Aorta (tissue), 5 donors: ENCODE data around the gene RHBDD3. TPM values are rescaled to one million over a fixed set of nuclear protein-coding genes. Genes with fewer than 3 reads are reported as not detected.
"Not testable (repeated sequence)": the region's sequence is repeated elsewhere in the genome, so short reads cannot be mapped to it uniquely, and the experiment has no call there.

Experiments used
- ATAC-seq: fragments of 200-7000 bp; cut with Tn5 transposase; one replicate; pipeline ENCODE4 v1.9.1; 2022; ENCODE audit warnings: moderate library complexity; ENCODE audit not compliant: low FRiP score
- DNase-seq, 2 donors: peaks; one replicate each; pipeline ENCODE4 v3.0.0-alpha.2; 2020
- H3K27ac ChIP-seq, 2 donors: one replicate each; pipeline ENCODE4 v1.5.1; 2013; ENCODE audit warnings: low read length in 2 of 2, mild to moderate bottlenecking in 2 of 2, moderate library complexity in 2 of 2, control low read depth in 1 of 2, inconsistent platforms in 1 of 2, low read depth in 1 of 2
- H3K27me3 ChIP-seq, 2 donors: one replicate each; pipeline ENCODE4 v1.6.1; 2013; ENCODE audit warnings: control low read depth in 1 of 2, low read length in 1 of 2, mild to moderate bottlenecking in 1 of 2, moderate library complexity in 1 of 2; ENCODE audit not compliant: insufficient read depth in 2 of 2, control insufficient read depth in 1 of 2
- H3K36me3 ChIP-seq, 2 donors: one replicate each; pipeline ENCODE4 v1.6.1; 2013; ENCODE audit warnings: control low read depth in 1 of 2, low read length in 1 of 2, mild to moderate bottlenecking in 1 of 2; ENCODE audit not compliant: insufficient read depth in 2 of 2, control insufficient read depth in 1 of 2
- H3K4me1 ChIP-seq, 2 donors: one replicate each; pipeline ENCODE4 v1.6.1; 2013; ENCODE audit warnings: low read length in 2 of 2, control low read depth in 1 of 2, mild to moderate bottlenecking in 1 of 2, moderate library complexity in 1 of 2; ENCODE audit not compliant: insufficient read depth in 2 of 2, control insufficient read depth in 1 of 2
- H3K4me3 ChIP-seq, 2 donors: one replicate each; pipeline ENCODE4 v1.5.1; 2013; ENCODE audit warnings: low read length in 2 of 2, control low read depth in 1 of 2, mild to moderate bottlenecking in 1 of 2
- H3K9me3 ChIP-seq: one replicate; pipeline ENCODE4 v1.6.1; 2013; ENCODE audit warnings: mild to moderate bottlenecking, low read length; ENCODE audit not compliant: control insufficient read depth
- WGBS, 2 donors: extraction: QIAGEN DNeasy Blood & Tissue Kit; methylation state at CpG; one replicate each; pipeline ENCODE4 v1.1.7; 2013; 5-methylcytosine and 5-hydroxymethylcytosine counted together
- intact Hi-C, 2 donors: fragments of 100-400 bp; cut with DNase I; formaldehyde crosslinking; loops; one replicate each; pipeline versions ENCODE4 v1.14.2 to v1.15.0; 2022
- polyA plus RNA-seq, 2 donors: library from polyadenylated mRNA; stranded (reverse); fragments of 200-250 nt; gene quantifications; one replicate each; pipeline ENCODE4 v1.2.3, GENCODE V29; 2013
- total RNA-seq, 2 donors: library from RNA; stranded (reverse); fragmentation: NEBNext Ultra II Directional; extraction: Animal tissue kit (Norgen Biotek cat#: 25700); gene quantifications; one replicate each; pipeline ENCODE4 v1.2.1, GENCODE V29; 2021
- donor health status: healthy with polysubstance abuse.
- donor health status: Bipolar disorder and iron deficiency.
- donor health status: DM: no; HTN: no; CAD: no.
- donor health status: DM: no; HTN: no; CAD: no.
- donor health status: DM: yes; HTN: yes; CAD: no.

RHBDD3 gene
- total and polyA plus RNA-seq, 4 donors: 5.5 to 19.4 (median 13.2) TPM

- intact Hi-C loops: no loop called here
- Histone ChIP-seq H3K27ac (no peak overlapping the region), H3K36me3 (no peaks in the 10 kb centered on the region), H3K9me3 (no peaks in the 10 kb centered on the region), H3K27me3 (no peaks in the 10 kb centered on the region), H3K4me1 (no peaks in the 10 kb centered on the region), H3K4me3 (no peak overlapping the region)
- ATAC-seq (peak; percentile 16), DNase-seq (peak in 1 of 2 donors; percentile 32)
- 92 to 93% methylated on average over 19 of the region's 19 CpGs for WGBS, 2 donors
These were observed 36.6 kb downstream of the RHBDD3 start for GRCh38 chr22:29230972-29231875.

GRCh38 chr22:29226351-29226981 lies 41.3 kb downstream of the RHBDD3 start:
- WGBS, 2 donors: 93 to 96% methylated on average over 11 of the region's 11 CpGs
- Histone ChIP-seq H3K27me3 (no peaks in the 10 kb centered on the region), H3K27ac (no peak overlapping the region), H3K4me1 (no peaks in the 10 kb centered on the region), H3K36me3 (no peaks in the 10 kb centered on the region), H3K9me3 (no peaks in the 10 kb centered on the region), H3K4me3 (no peak overlapping the region)
- ATAC-seq (no peak), DNase-seq (peak in 1 of 2 donors; percentile 47)
- intact Hi-C loops: no loop called here

- no peaks in the 10 kb centered on the region for H3K9me3 ChIP-seq
- H3K4me1 ChIP-seq: no peaks in the 10 kb centered on the region
- 32 to 35% methylated on average over 16 of the region's 16 CpGs for WGBS, 2 donors
- H3K27ac ChIP-seq: no peak overlapping the region
- H3K4me3 ChIP-seq: no peak overlapping the region
- no peaks in the 10 kb centered on the region for H3K27me3 ChIP-seq
- ATAC-seq (peak; percentile 58), DNase-seq (peak; percentile 83)
- H3K36me3 ChIP-seq: no peaks in the 10 kb centered on the region
- intact Hi-C loops: no loop called here
These were observed 42.2 kb downstream of the RHBDD3 start for GRCh38 chr22:29225422-29226090.

- Histone ChIP-seq H3K9me3 (no peaks in the 10 kb centered on the region), H3K27ac (no peak overlapping the region), H3K36me3 (no peaks in the 10 kb centered on the region), H3K4me3 (no peak overlapping the region), H3K27me3 (no peaks in the 10 kb centered on the region), H3K4me1 (no peaks in the 10 kb centered on the region)
- 94 to 95% methylated on average over 7 of the region's 7 CpGs for WGBS, 2 donors
- intact Hi-C loops: no loop called here
- DNase-seq: peak in 1 of 2 donors; percentile 37
- no peak for ATAC-seq
These were observed 42.8 kb downstream of the RHBDD3 start for GRCh38 chr22:29224859-29225410.

- ATAC-seq (peak; percentile 31), DNase-seq (peak in 1 of 2 donors; percentile 62)
- intact Hi-C loops: no loop called here
- no peak overlapping the region for H3K27ac ChIP-seq
- H3K27me3 ChIP-seq: no peaks in the 10 kb centered on the region
- H3K4me1 ChIP-seq: no peaks in the 10 kb centered on the region
- WGBS, 2 donors: 24 to 27% methylated on average over 18 to 19 of the region's 19 CpGs
- no peaks in the 10 kb centered on the region for H3K9me3 ChIP-seq
- H3K36me3 ChIP-seq: no peaks in the 10 kb centered on the region
- no peak overlapping the region for H3K4me3 ChIP-seq
These were observed 43.5 kb downstream of the RHBDD3 start for GRCh38 chr22:29224121-29224858.

GRCh38 chr22:29219881-29220670 lies 47.7 kb downstream of the RHBDD3 start:
- no peak overlapping the region for H3K27ac ChIP-seq
- no peaks in the 10 kb centered on the region for H3K36me3 ChIP-seq
- no peak overlapping the region for H3K4me3 ChIP-seq
- H3K27me3 ChIP-seq: no peaks in the 10 kb centered on the region
- no peaks in the 10 kb centered on the region for H3K4me1 ChIP-seq
- 64 to 69% methylated on average over 14 of the region's 14 CpGs for WGBS, 2 donors
- intact Hi-C loops: no loop called here
- no peaks in the 10 kb centered on the region for H3K9me3 ChIP-seq
- DNase-seq: peak in 1 of 2 donors; percentile 36
- ATAC-seq: no peak

GRCh38 chr22:29219409-29219782 lies 48.4 kb downstream of the RHBDD3 start:
- H3K36me3 ChIP-seq, H3K27ac ChIP-seq, H3K4me3 ChIP-seq, H3K4me1 ChIP-seq, H3K27me3 ChIP-seq, ATAC-seq, DNase-seq, intact Hi-C loops, H3K9me3 ChIP-seq: not testable (repeated sequence)
- WGBS, 2 donors: 78 to 82% methylated on average over 2 of the region's 2 CpGs
